Astrocyte (in vitro differentiated cells and primary cell): Measurements from ENCODE around the gene DSE. TPM values are rescaled to one million over a fixed set of nuclear protein-coding genes. Genes with fewer than 3 reads are reported as not detected.

Source experiments
- DNase-seq: peaks from one replicate; pipeline ENCODE4 v3.0.0-alpha.2; 2010; ENCODE audit warnings: low read depth
- FAIRE-seq: peaks from 2 replicates; lab custom pipeline; 2011; peaks lifted over from hg19 to GRCh38; lab: Jason Lieb, UNC
- H2AFZ ChIP-seq: 2 replicates; pipeline ENCODE4 v1.6.0; 2012; ENCODE audit warnings: low read depth, low read length, inconsistent platforms
- H3K27ac ChIP-seq: 2 replicates; pipeline ENCODE4 v1.5.1; 2011; ENCODE audit warnings: low read depth, low read length, inconsistent platforms
- H3K27me3 ChIP-seq: 2 replicates; pipeline ENCODE4 v1.6.0; 2011; ENCODE audit warnings: low read length, inconsistent platforms; ENCODE audit not compliant: insufficient read depth
- H3K36me3 ChIP-seq: 2 replicates; pipeline ENCODE4 v1.5.1; 2011; ENCODE audit warnings: low read length, inconsistent platforms; ENCODE audit not compliant: insufficient read depth
- H3K4me1 ChIP-seq: 2 replicates; pipeline ENCODE4 v1.5.1; 2011; ENCODE audit warnings: low read length, inconsistent platforms; ENCODE audit not compliant: insufficient read depth
- H3K4me2 ChIP-seq: 2 replicates; pipeline ENCODE4 v1.6.0; 2012; ENCODE audit warnings: low read length, inconsistent platforms
- H3K4me3 ChIP-seq: 2 replicates; pipeline ENCODE4 v1.5.1; 2011; ENCODE audit warnings: low read depth, mild to moderate bottlenecking, low read length, inconsistent platforms; ENCODE audit not compliant: insufficient read depth
- H3K79me2 ChIP-seq: 2 replicates; pipeline ENCODE4 v1.6.0; 2012; ENCODE audit warnings: mild to moderate bottlenecking, low read length, inconsistent platforms; ENCODE audit not compliant: insufficient read depth
- H3K9ac ChIP-seq: 2 replicates; pipeline ENCODE4 v1.6.0; 2012; ENCODE audit warnings: mild to moderate bottlenecking, low read length, inconsistent platforms
- H3K9me3 ChIP-seq: 2 replicates; pipeline ENCODE4 v1.5.1; 2012; ENCODE audit warnings: low read depth, mild to moderate bottlenecking, low read length, inconsistent platforms; ENCODE audit not compliant: insufficient read depth
- H4K20me1 ChIP-seq: 2 replicates; pipeline ENCODE4 v1.6.0; 2012; ENCODE audit warnings: low read length, inconsistent platforms; ENCODE audit not compliant: insufficient read depth
- H3K27ac Mint-ChIP-seq: one replicate; pipeline ENCODE4 v1.8.0; 2021; ENCODE audit warnings: mild to moderate bottlenecking, mixed read lengths; ENCODE audit not compliant: unreplicated experiment
- H3K27me3 Mint-ChIP-seq: one replicate; pipeline ENCODE4 v1.8.0; 2021; ENCODE audit warnings: low read depth, mixed read lengths; ENCODE audit not compliant: unreplicated experiment
- H3K36me3 Mint-ChIP-seq: one replicate; pipeline ENCODE4 v1.8.0; 2021; ENCODE audit warnings: low read depth, mixed read lengths; ENCODE audit not compliant: unreplicated experiment
- H3K4me1 Mint-ChIP-seq: one replicate; pipeline ENCODE4 v1.8.0; 2021; ENCODE audit warnings: low read depth, mixed read lengths; ENCODE audit not compliant: unreplicated experiment
- H3K4me3 Mint-ChIP-seq: one replicate; pipeline ENCODE4 v1.8.0; 2021; ENCODE audit warnings: mild to moderate bottlenecking, moderate library complexity, mixed read lengths; ENCODE audit not compliant: unreplicated experiment
- H3K9me3 Mint-ChIP-seq: one replicate; pipeline ENCODE4 v1.8.0; 2021; ENCODE audit warnings: mild to moderate bottlenecking, mixed read lengths; ENCODE audit not compliant: unreplicated experiment
- CTCF ChIP-seq: IDR thresholded peaks from 2 replicates; pipeline ENCODE4 v1.5.1; 2011; ENCODE audit warnings: low read depth, mild to moderate bottlenecking, inconsistent platforms, low read length, moderate library complexity; ENCODE audit not compliant: insufficient read depth
- EZH2 ChIP-seq: IDR thresholded peaks from 2 replicates; pipeline ENCODE4 v1.6.1; 2012; ENCODE audit warnings: mild to moderate bottlenecking, low read length, inconsistent platforms; ENCODE audit not compliant: insufficient read depth
- total RNA-seq: library from RNA; stranded (reverse); gene quantifications from 2 replicates; pipeline ENCODE4 v1.2.1, GENCODE V29; 2021

The DSE gene
- total RNA-seq, 1 donor from 2014 or later = 83.2 TPM

- peaks cover 11% of the 10 kb centered on the region for H3K36me3 Mint-ChIP-seq
- peaks cover 2% of the 10 kb centered on the region for H3K9me3 Mint-ChIP-seq
- FAIRE-seq (peak; percentile 34), DNase-seq (peak; percentile 68)
- Histone ChIP-seq H2AFZ (no peak overlapping the region), H3K4me1 (peaks cover 23% of the 10 kb centered on the region), H3K79me2 (peaks cover 69% of the 10 kb centered on the region), H3K4me3 (no peak overlapping the region), H4K20me1 (peaks cover 6% of the 10 kb centered on the region), H3K9ac (peak overlapping the region; percentile 1), H3K9me3 (no peaks in the 10 kb centered on the region), H3K36me3 (peaks cover 4% of the 10 kb centered on the region), H3K27ac (peak overlapping the region; percentile 52), H3K4me2 (peak overlapping the region; percentile 53), H3K27me3 (no peaks in the 10 kb centered on the region)
- H3K27me3 Mint-ChIP-seq = no peaks in the 10 kb centered on the region
- no peak for TF ChIP-seq EZH2
- TF ChIP-seq CTCF = no peak
- no peak overlapping the region for H3K4me3 Mint-ChIP-seq
- H3K27ac Mint-ChIP-seq = no peak overlapping the region
- H3K4me1 Mint-ChIP-seq = peaks cover 45% of the 10 kb centered on the region
These were observed 35.1 kb downstream of the DSE start for GRCh38 chr6:116405652-116406356.

- peak overlapping the region; percentile 9 for H3K9ac ChIP-seq
- H3K4me2 ChIP-seq = peak overlapping the region; percentile 53
- H3K4me1 Mint-ChIP-seq = peaks cover 53% of the 10 kb centered on the region
These were observed 36.1 kb downstream of the DSE start for GRCh38 chr6:116406678-116407345.

More at GRCh38 chr6:116406678-116407345, 36.1 kb downstream of the DSE start:
- Mint-ChIP-seq H3K4me3 (peak overlapping the region; percentile 0), H3K36me3 (peaks cover 11% of the 10 kb centered on the region), H3K27ac (peak overlapping the region; percentile 42), H3K9me3 (peaks cover 2% of the 10 kb centered on the region), H3K27me3 (no peaks in the 10 kb centered on the region)
- Histone ChIP-seq H3K36me3 (peaks cover 4% of the 10 kb centered on the region), H3K27ac (peak overlapping the region; percentile 52), H3K4me1 (peaks cover 28% of the 10 kb centered on the region), H2AFZ (no peak overlapping the region), H3K79me2 (peaks cover 68% of the 10 kb centered on the region), H3K27me3 (no peaks in the 10 kb centered on the region), H3K4me3 (no peak overlapping the region), H3K9me3 (no peaks in the 10 kb centered on the region), H4K20me1 (peaks cover 6% of the 10 kb centered on the region)
- TF ChIP-seq CTCF = no peak
- TF ChIP-seq EZH2 = no peak
- DNase-seq (peak; percentile 88), FAIRE-seq (no peak)
